GM10248 (cell line): Measurements from ENCODE around the gene MAP4K4.
"Not testable (repeated sequence)": the region's sequence is repeated elsewhere in the genome, so short reads cannot be mapped to it uniquely, and the experiment has no call there.

ENCODE experiments used
- CTCF ChIA-PET: fragments of 300-600 bp; sonication (Branson Sonifier 250); formaldehyde crosslinking; extraction: SDS; loops from one replicate; lab custom pipeline; 2021; ENCODE audit warnings: antibody characterized with exemption; lab: Yijun Ruan, JAX
- POLR2A ChIA-PET: fragments of 350-650 bp; sonication (Branson Sonifier 250); formaldehyde crosslinking; extraction: SDS; loops from one replicate; lab custom pipeline; 2020; ENCODE audit warnings: antibody characterized with exemption; lab: Yijun Ruan, JAX
- DNase-seq: peaks from one replicate; pipeline ENCODE4 v3.0.0; 2012; ENCODE audit errors: extremely low spot score
- TF ChIP-seq, protein P1 (sequence below): IDR thresholded peaks from 2 replicates; pipeline ENCODE4 v1.5.1; 2012; ENCODE audit warnings: mild to moderate bottlenecking, low read depth; ENCODE audit errors: extremely low read depth, missing control alignments, control extremely low read depth

Gene MAP4K4

DNA sequence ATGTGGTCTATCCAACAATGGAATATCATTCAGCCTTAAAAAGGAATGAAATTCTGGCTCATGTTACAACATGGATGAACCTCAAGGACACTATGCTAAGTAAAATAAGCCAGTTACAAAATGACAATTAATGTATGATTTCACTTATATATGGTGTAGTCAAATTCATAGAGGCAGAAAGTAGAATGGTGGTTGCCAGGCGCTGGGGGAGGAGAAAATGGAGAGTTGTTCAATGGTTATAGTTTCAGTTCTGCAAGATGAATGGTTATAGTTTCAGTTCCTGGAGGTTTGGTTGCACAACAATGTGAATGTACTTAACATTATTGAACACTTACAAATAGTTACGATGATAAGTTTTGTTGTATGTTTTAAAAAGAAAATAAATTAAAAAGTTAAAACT lies 215.0 kb downstream of the MAP4K4 start:
- ChIA-PET POLR2A (no interaction called here), CTCF (interaction anchor here (1.0 to 1.5 kb wide), 3 partner anchors 10 to 493 kb away, joined by 3 read pairs; no protein-coding TSS in a partner anchor)
- TF ChIP-seq, protein P1, sequence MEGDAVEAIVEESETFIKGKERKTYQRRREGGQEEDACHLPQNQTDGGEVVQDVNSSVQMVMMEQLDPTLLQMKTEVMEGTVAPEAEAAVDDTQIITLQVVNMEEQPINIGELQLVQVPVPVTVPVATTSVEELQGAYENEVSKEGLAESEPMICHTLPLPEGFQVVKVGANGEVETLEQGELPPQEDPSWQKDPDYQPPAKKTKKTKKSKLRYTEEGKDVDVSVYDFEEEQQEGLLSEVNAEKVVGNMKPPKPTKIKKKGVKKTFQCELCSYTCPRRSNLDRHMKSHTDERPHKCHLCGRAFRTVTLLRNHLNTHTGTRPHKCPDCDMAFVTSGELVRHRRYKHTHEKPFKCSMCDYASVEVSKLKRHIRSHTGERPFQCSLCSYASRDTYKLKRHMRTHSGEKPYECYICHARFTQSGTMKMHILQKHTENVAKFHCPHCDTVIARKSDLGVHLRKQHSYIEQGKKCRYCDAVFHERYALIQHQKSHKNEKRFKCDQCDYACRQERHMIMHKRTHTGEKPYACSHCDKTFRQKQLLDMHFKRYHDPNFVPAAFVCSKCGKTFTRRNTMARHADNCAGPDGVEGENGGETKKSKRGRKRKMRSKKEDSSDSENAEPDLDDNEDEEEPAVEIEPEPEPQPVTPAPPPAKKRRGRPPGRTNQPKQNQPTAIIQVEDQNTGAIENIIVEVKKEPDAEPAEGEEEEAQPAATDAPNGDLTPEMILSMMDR: no peak
- DNase-seq: no peak

DNA sequence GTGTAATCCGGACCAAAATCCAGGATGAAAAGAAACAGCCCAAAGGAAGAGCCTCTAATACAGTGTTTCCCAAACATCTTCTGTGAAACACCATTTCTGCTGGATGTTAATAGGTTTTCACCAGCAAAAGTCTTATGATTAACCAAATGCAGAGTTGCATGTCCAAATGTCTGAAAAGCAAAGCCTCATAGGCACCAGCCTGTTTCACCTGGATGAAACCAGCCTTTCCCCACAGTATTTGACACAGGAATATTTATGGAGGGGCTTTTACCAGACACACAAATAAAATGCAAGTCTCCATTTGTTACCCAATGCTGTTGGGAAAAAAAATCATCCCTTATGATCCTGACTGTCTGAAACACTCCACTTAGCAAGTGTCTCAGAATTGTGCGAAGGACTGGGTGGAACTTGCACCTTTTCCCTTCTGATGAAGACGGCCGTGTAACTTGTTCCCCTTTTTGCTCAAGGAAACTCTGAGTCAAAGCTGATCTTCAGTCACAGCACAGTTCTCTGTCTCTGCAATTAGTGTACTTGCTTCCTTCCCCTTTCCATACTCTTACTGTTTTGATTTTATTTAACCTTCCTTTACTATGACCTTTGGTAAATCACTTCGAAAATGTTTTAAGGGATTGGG lies 223.9 kb downstream of the MAP4K4 start:
- TF ChIP-seq, protein P1: no peak
- POLR2A ChIA-PET: no interaction called here
- DNase-seq: peak; percentile 18
- CTCF ChIA-PET: interaction anchor here (0.6 kb wide), 1 partner anchor 215 kb away, joined by 3 read pairs; no protein-coding TSS in a partner anchor

DNA sequence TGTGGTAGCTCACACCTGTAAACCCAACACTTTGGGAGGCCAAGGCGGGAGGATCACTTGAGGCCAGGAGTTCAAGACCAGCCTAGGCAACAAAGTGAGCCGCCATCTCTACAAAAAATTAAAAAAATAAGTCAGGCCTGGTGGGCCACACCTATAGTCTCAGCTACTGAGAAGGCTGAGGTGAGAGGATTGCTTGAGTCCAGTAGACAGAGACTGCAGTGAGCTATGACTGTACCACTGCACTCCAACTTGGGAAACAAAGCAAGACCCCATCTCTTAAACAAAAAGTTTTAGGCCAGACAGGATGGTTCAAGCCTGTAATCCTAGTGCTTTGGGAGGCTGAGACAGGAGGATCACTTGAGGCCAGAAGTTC lies 224.4 kb downstream of the MAP4K4 start:
- POLR2A ChIA-PET: no interaction called here
- CTCF ChIA-PET: no interaction called here
- no peak for DNase-seq
- TF ChIP-seq, protein P1: no peak

DNA sequence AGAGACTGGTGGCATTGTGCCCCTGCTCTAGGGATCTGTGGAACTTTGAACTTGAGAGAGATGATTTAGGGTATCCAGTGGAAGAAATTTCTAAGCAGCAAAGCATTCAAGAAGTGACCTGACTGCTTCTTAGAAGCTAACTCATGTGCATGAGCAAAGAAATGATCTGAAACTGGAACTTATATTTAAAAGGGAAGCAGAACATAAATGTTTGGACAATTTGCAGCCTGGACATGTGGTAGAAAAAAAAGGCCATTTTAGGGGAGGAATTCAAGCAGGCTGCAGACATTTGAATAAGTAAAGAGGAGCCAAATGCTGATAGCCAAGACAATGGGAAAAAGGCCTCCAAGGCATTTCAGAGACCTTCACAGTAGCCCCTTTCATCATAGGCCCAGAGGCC lies 226.8 kb downstream of the MAP4K4 start:
- CTCF ChIA-PET: interaction anchor here (1.6 kb wide), 1 partner anchor 40 kb away, joined by 7 read pairs; no protein-coding TSS in a partner anchor
- POLR2A ChIA-PET, DNase-seq: not testable (repeated sequence)

DNA sequence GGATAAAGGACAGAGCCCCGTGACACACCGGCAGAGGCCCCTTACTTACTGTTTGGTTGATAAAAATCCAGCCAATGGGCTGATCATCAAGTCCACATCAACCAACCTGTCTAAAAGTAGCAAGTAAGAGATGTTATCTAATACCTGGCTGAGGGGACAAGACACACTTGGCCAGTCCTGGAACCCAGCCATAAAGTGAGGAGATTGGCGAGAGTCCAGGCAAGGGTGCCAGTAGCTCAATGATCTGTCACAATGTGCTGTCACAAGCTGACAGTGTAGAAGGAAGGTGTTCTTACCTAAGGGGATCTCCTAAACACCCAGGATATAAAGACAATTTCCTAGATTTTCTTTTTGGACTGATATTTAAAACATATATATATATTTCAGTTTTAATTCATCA lies 232.5 kb downstream of the MAP4K4 start:
- ChIA-PET CTCF (interaction anchor here (0.6 to 1.8 kb wide), 3 partner anchors 10 to 46 kb away, joined by 3 to 6 read pairs (median 3); no protein-coding TSS in a partner anchor), POLR2A (no interaction called here)
- TF ChIP-seq, protein P1: no peak
- no peak for DNase-seq

DNA sequence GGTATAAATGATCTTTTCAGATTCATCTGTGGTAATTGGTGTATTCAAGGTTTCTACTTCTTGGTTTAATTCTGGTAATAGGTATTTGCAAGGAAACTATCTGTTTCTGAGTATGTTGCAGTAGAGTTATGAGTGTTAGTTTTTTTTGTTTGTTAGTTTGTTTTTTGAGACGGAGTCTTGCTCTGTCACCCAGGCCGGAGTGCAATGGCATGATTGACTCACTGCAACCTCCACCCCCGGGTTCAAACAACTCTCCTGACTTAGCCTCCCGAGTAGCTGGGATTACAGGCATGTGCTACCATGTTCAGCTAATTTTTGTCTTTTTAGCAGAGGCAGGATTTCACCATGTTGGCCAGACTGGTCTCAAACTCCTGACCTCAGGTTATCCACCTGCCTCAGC lies 233.3 kb downstream of the MAP4K4 start:
- POLR2A ChIA-PET: no interaction called here
- CTCF ChIA-PET: interaction anchor here (1.5 kb wide), 1 partner anchor 41 kb away, joined by 3 read pairs; no protein-coding TSS in a partner anchor
- no peak for DNase-seq
- TF ChIP-seq, protein P1: no peak

DNA sequence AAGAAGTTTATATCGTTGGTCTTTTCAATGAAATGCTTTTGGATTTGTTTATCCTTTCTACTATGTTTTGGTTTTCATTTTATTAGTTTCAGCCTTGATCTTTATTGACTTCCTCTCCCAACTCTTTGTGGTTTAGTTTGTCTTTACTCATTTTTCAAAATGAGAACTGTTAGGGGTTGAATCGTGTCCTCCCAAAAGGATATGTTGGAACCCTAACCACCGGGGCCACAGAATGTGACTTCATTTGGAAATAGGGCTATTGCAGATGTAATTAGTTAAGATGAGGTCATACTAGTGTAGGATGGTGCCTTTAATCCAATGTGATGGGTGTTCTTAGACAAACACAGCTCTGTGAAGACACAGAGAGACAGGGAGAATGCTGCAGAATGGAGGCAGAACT lies 233.9 kb downstream of the MAP4K4 start:
- POLR2A ChIA-PET: no interaction called here
- CTCF ChIA-PET: interaction anchor here (1.1 to 1.7 kb wide), 2 partner anchors 17 to 310 kb away, joined by 3 to 8 read pairs; no protein-coding TSS in a partner anchor
- no peak for DNase-seq
- TF ChIP-seq, protein P1: no peak

DNA sequence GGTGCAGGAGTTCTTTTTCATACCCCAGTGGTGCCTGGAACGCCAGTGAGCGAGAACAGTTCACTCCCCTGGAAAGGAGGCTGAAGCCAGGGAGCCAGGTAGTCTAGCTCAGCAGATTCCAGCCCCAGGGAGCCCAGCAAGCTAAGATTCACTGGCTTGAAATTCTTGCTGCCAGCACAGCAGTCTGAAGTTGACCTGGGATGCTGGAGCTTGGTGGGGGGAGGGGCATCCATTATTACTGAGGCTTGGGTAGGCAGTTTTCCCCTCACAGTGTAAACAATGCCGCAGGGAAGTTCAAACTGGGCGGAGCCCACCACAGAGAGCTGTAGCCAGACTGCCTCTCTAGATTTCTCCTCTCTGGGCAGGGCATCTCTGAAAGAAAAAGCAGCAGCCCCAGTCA lies 238.3 kb downstream of the MAP4K4 start:
- DNase-seq, POLR2A ChIA-PET: not testable (repeated sequence)
- CTCF ChIA-PET: interaction anchor here (2.6 kb wide), 1 partner anchor 51 kb away, joined by 6 read pairs; no protein-coding TSS in a partner anchor
